HepG2 (cell line): ENCODE measurements around the gene YWHAQ. TPM values are rescaled to one million over a fixed set of nuclear protein-coding genes. Genes with fewer than 3 reads are reported as not detected.
A peak's percentile ranks its signal among the peaks of the same experiment; 100 is the strongest.

Source experiments
- ATF1 ChIP-seq: IDR thresholded peaks from 2 replicates; pipeline ENCODE4 v1.6.1; 2016; ENCODE audit warnings: mild to moderate bottlenecking, control low read depth
- BHLHE40 ChIP-seq: IDR thresholded peaks from 2 replicates; pipeline ENCODE4 v1.6.1; 2011; ENCODE audit warnings: low read length, improper control_type of control experiment
- EED ChIP-seq: sonication (generic); formaldehyde crosslinking; IDR thresholded peaks from 2 replicates; pipeline ENCODE4 v1.5.0; 2020; ENCODE audit warnings: mild to moderate bottlenecking, missing genetic modification reagents
- HIVEP1 ChIP-seq: sonication (generic); formaldehyde crosslinking; IDR thresholded peaks from 2 replicates; pipeline ENCODE4 v1.4.0; 2020; ENCODE audit warnings: mild to moderate bottlenecking, missing genetic modification reagents
- KLF9 ChIP-seq: IDR thresholded peaks from 2 replicates; pipeline ENCODE4 v1.6.1; 2016; ENCODE audit warnings: low read depth
- MATR3 ChIP-seq: sonication (generic); formaldehyde crosslinking; IDR thresholded peaks from 2 replicates; pipeline ENCODE4 v1.4.0; 2020; ENCODE audit warnings: missing genetic modification reagents
- RFX5 ChIP-seq: IDR thresholded peaks from 2 replicates; pipeline ENCODE4 v1.6.1; 2011; ENCODE audit warnings: low read depth, low read length, improper control_type of control experiment
- SAP130 ChIP-seq: IDR thresholded peaks from 2 replicates; pipeline ENCODE4 v1.6.1; 2016; ENCODE audit warnings: low read depth
- SOX13 ChIP-seq, 3 experiments: fragments of 450-650 bp in 1 of 3; sonication (generic) in 1 of 3; formaldehyde crosslinking in 1 of 3; IDR thresholded peaks in 2 of 3; conservative IDR thresholded peaks in 1 of 3; 2 replicates each; pipeline versions ENCODE4 v1.5.0 to v1.6.1; 2016 to 2020; ENCODE audit warnings: antibody characterized with exemption in 1 of 3, mild to moderate bottlenecking in 1 of 3, missing compliant biosample characterization in 1 of 3, missing genetic modification reagents in 1 of 3, moderate library complexity in 1 of 3
- SP140L ChIP-seq: sonication (generic); formaldehyde crosslinking; IDR thresholded peaks from 2 replicates; pipeline ENCODE4 v1.4.0; 2020; ENCODE audit warnings: missing genetic modification reagents, borderline replicate concordance
- ZFP91 ChIP-seq: sonication (generic); formaldehyde crosslinking; IDR thresholded peaks from 2 replicates; pipeline ENCODE4 v1.9.0; 2022; ENCODE audit warnings: missing genetic modification reagents, mild to moderate bottlenecking, borderline replicate concordance
- polyA plus RNA-seq, 8 experiments: library from polyadenylated mRNA; depleted of rRNA in 3 of 8; stranded (reverse) in 7 of 8; unstranded in 1 of 8; fragments of >200 nt; fragmentation: Illumina TruSeq in 4 of 8; extraction: Trizol in 4 of 8; gene quantifications; 2 replicates each; pipeline versions ENCODE4 v1.2.1 to v1.2.3, GENCODE V29; 2011 to 2016; ENCODE audit warnings: low read depth in 4 of 8, missing spikeins in 1 of 8, mixed read lengths in 1 of 8; ENCODE audit not compliant: insufficient read depth in 1 of 8
- total RNA-seq, 5 experiments: library from RNA; depleted of rRNA; stranded (reverse); fragments of >200 nt; fragmentation: Illumina TruSeq; extraction: Trizol; gene quantifications; 2 replicates each; pipeline ENCODE4 v1.2.3, GENCODE V29; 2016; ENCODE audit warnings: low read depth in 1 of 5

YWHAQ gene
- total and polyA plus RNA-seq, 2 of the 13 experiments (the other 11 are each of a cell fraction or from before 2014, with no cell fraction given): 160 to 304 TPM

- TF ChIP-seq SAP130: peak; percentile 25; the same call in 1 of the 2 replicates
- TF ChIP-seq MATR3 (CRISPR knock-in tag): no peak
- TF ChIP-seq BHLHE40: 0 out of 2 replicates have a peak, but pooled peaks have one; percentile 26
- no peak for TF ChIP-seq HIVEP1 (CRISPR knock-in tag)
- no peak for TF ChIP-seq SOX13 (IDR thresholded peaks at IDR 0.05)
- TF ChIP-seq SOX13 (CRISPR knock-in tag; conservative IDR thresholded peaks at IDR 0.05 in 1 of 2, IDR thresholded peaks at IDR 0.05 in 1 of 2): peak in 1 of 2 experiments; percentile 79; a peak in 2 of 4 replicates
- peak; percentile 66; the same call in 1 of the 2 replicates for TF ChIP-seq EED (CRISPR knock-in tag)
- no peak for TF ChIP-seq ATF1 (CRISPR knock-in tag)
- TF ChIP-seq SP140L (CRISPR knock-in tag): 0 out of 2 replicates have a peak, but pooled peaks have one; percentile 13
- TF ChIP-seq KLF9 (CRISPR knock-in tag): peak; percentile 52; the same call in 1 of the 2 replicates
- TF ChIP-seq ZFP91 (CRISPR knock-in tag): peak; percentile 76; the same call in 1 of the 2 replicates
- 0 out of 2 replicates have a peak, but pooled peaks have one; percentile 21 for TF ChIP-seq RFX5
- TF ChIP-seq, all 625 proteins: peak for 173
These were observed 571 bp downstream of the YWHAQ start (continued) for GRCh38 chr2:9630117-9630735.
